Mucosa of stomach (tissue), 1 donor: Measurements from ENCODE around the gene BLMH.

ENCODE experiments used
- H3K27me3 ChIP-seq: one replicate; pipeline ENCODE4 v1.7.0; 2013; ENCODE audit warnings: mild to moderate bottlenecking, low read length; ENCODE audit not compliant: control insufficient read depth, insufficient read depth
- H3K36me3 ChIP-seq: one replicate; pipeline ENCODE4 v1.7.0; 2013; ENCODE audit warnings: low read length; ENCODE audit not compliant: control insufficient read depth, insufficient read depth
- H3K4me1 ChIP-seq: one replicate; pipeline ENCODE4 v1.7.0; 2013; ENCODE audit warnings: mild to moderate bottlenecking, low read length; ENCODE audit not compliant: control insufficient read depth, insufficient read depth
- H3K4me3 ChIP-seq: one replicate; pipeline ENCODE4 v1.7.0; 2013; ENCODE audit warnings: low read length
- H3K9ac ChIP-seq: one replicate; pipeline ENCODE4 v1.7.0; 2013; ENCODE audit warnings: mild to moderate bottlenecking, low read length, moderate library complexity
- H3K9me3 ChIP-seq: one replicate; pipeline ENCODE4 v1.7.0; 2013; ENCODE audit warnings: mild to moderate bottlenecking, low read length, moderate library complexity; ENCODE audit not compliant: control insufficient read depth
- donor health status: Pancreatic carcinoma.

BLMH gene

DNA sequence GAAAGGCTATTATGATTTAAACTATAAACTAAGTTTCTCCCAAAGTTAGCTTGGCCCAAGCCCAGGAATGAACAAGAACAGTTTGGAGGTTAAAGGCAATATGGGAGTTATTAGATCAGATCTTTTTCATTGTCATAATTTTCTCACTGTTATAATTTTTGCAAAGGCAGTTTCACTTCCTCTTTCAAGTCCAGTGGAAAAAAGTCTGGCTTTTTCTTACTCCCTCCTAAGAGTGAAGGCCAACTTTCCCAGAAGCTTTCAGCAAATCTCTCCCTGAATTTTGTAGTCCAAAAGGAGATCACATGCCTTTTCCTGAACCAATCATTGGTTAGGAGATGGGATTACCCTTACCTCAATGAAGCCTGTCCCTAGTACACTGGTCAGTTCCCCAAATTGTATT is 9.1 kb upstream of the BLMH start:
- H3K27me3 ChIP-seq = no peaks in the 10 kb centered on the region
- no peaks in the 10 kb centered on the region for H3K9me3 ChIP-seq
- no peak overlapping the region for H3K9ac ChIP-seq
- no peak overlapping the region for H3K4me3 ChIP-seq
- no peaks in the 10 kb centered on the region for H3K36me3 ChIP-seq
- H3K4me1 ChIP-seq = no peaks in the 10 kb centered on the region

DNA sequence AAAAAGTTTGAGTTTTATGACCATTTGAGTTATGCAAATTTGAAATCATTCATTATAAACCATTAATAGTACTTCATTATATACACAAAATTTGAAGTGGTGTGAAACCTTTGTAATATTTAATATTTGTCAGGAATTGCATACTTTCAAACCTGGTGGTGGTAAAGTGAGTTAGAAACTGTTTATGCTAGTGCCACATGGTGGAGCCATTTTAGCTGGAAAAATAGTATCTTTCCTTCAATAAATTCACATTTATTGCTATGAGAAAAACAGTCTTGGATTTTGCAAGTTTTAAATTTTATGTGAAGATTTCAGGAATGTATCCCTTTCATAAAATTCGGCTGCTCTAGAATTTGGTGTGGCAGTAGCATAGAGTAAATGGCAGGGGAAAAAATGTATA is 7.3 kb upstream of the BLMH start:
- Histone ChIP-seq H3K36me3 (no peaks in the 10 kb centered on the region), H3K4me1 (no peaks in the 10 kb centered on the region), H3K9me3 (no peaks in the 10 kb centered on the region), H3K9ac (no peak overlapping the region), H3K27me3 (no peaks in the 10 kb centered on the region), H3K4me3 (no peak overlapping the region)

DNA sequence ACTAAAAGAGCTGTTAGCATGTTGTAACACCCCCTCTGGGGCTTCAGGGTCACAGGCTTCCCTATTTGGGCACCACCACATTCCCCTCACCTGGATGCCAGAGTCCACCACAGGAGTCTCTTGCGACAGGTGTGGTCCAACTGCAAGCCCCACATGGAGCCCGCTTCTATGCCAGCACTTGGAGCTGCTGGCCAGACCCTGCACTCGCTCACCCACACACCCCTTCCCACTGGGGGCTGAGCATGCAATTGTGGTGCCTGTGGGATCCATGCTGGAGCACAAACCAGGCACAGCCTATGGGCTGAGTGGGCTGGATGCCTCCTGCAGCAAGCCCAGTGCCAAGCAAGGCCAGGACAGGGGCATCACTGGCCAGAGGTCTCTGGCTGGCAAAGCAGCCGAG is 6.0 kb upstream of the BLMH start:
- Histone ChIP-seq H3K27me3 (no peaks in the 10 kb centered on the region), H3K36me3 (no peaks in the 10 kb centered on the region), H3K4me1 (no peaks in the 10 kb centered on the region), H3K9ac (no peak overlapping the region), H3K4me3 (no peak overlapping the region), H3K9me3 (no peaks in the 10 kb centered on the region)

DNA sequence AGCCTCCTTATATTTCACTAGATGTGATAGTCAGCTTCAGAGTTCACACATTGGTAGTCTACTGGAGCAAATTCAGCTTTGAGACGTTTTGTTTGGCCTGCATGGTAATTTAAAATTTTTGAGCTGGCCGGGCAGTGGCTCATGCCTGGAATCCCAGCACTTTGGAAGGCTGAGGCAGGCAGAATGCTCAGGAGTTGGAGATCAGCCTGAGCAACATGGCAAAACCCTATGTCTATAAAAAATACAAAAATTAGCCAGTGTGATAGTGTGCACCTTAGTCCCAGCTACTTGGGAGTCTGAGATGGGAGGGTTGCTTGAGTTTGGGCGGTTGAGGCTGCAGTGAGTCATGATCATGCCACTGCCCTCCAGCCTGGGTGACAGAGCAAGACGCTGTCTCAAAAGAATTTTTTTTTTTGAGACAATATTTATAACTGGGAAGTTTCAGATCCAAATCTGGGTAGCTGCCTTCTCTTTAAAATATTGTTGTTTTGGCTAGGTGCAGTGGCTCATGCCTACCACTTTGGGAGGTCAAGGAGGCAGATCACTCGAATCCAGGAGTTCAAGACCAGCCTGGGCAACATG is 4.8 kb upstream of the BLMH start:
- H3K9me3 ChIP-seq = no peaks in the 10 kb centered on the region

DNA sequence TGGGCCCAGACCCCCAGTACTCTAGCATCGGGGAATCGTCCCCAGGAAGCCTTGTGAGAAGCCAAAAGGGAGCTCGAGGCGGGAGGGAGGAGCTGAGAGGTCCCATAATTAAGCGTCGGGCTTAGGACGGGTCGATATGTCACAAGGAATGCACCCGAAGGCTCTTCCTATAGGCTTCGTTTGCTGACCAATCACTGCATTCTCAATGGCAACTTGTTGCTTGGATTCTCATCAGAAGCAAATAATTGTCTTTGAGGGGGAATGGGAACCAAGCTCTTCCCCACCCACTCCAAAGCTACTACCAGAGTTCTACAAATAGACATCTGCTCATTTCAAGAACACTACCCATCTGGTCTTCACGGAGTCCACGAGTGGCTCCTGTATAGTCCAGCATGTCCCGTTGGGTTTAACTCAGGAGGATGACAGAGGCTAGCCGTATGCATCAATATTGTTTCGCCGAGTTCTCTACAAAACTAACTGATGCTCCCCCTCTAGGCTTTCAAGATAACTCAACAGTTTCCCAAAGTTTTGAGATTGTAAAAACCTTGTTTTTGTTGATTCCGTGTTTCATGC is 628 bp upstream of the BLMH start:
- no peaks in the 10 kb centered on the region for H3K36me3 ChIP-seq
- H3K4me3 ChIP-seq = peak overlapping the region; percentile 44
- H3K27me3 ChIP-seq = peaks cover 5% of the 10 kb centered on the region
- H3K9me3 ChIP-seq = no peaks in the 10 kb centered on the region
- H3K4me1 ChIP-seq = no peaks in the 10 kb centered on the region
- peak overlapping the region; percentile 71 for H3K9ac ChIP-seq

More for the DNA sequence above, 4.8 kb upstream of the BLMH start:
- no peak overlapping the region for H3K9ac ChIP-seq
- H3K36me3 ChIP-seq = no peaks in the 10 kb centered on the region
- H3K4me3 ChIP-seq = no peak overlapping the region
- peaks cover 5% of the 10 kb centered on the region for H3K27me3 ChIP-seq
- no peaks in the 10 kb centered on the region for H3K4me1 ChIP-seq

DNA sequence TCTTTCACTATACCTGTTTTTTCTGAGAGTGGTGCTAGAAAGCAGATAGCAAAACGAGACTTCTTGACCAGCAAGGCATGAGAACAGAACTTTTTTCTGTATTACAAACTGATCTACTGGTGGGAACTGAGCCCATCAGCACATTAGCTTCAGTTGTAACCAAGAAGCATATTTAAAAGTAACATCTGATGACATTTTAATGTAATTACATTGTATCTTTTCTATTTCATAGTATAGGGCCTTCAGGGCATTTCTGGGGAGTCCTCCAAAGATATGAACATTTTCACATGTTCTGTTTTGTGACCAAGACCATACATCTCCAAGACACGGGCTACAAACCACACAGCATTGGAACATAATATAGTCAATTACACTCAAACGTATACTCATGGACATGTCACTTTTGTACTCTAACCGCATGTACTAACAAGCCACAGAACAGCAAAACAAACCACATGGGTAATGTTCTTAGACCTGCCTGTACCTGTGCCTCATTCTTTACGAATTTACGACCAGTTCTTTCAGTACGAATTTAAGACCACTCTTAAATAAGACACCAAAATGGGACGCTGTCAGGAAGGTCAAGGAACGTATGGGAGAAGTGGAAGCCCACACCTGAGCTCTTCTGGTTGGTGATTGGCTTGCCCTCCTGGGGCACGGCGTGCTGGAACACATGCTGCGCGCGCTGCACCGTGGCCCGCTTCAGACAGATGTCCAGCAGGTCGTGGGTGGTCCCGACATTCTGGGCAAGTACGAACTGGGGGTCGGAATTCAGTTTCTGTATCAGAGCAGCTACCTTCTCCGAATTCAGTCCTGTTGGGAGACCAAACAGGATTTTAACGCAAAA is 825 bp downstream of the BLMH start:
- no peaks in the 10 kb centered on the region for H3K9me3 ChIP-seq
- peak overlapping the region; percentile 72 for H3K9ac ChIP-seq
- peaks cover 5% of the 10 kb centered on the region for H3K27me3 ChIP-seq
- H3K4me1 ChIP-seq = no peaks in the 10 kb centered on the region
- no peaks in the 10 kb centered on the region for H3K36me3 ChIP-seq
- peak overlapping the region; percentile 71 for H3K4me3 ChIP-seq

DNA sequence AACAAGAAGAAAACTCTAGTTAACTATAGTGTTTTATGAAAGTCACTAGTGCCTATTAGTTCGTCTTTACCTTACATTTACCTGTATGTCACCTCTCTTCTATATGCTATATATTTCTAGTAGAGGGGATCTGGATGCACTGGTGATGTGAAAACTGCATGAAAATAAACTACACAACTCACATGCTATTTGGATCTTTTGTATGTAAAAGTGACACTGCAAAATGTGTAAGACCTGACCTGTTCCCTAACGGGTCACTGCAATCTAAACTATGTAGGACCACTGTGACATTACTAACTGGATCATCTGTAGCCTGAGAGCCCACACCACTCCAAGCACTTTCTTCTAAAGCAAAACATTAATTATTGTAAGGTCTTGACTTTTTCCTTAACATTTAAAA is 1.7 kb downstream of the BLMH start:
- no peaks in the 10 kb centered on the region for H3K9me3 ChIP-seq
- no peak overlapping the region for H3K9ac ChIP-seq
- peaks cover 5% of the 10 kb centered on the region for H3K27me3 ChIP-seq
- H3K4me3 ChIP-seq = no peak overlapping the region
- no peaks in the 10 kb centered on the region for H3K36me3 ChIP-seq
- H3K4me1 ChIP-seq = no peaks in the 10 kb centered on the region

DNA sequence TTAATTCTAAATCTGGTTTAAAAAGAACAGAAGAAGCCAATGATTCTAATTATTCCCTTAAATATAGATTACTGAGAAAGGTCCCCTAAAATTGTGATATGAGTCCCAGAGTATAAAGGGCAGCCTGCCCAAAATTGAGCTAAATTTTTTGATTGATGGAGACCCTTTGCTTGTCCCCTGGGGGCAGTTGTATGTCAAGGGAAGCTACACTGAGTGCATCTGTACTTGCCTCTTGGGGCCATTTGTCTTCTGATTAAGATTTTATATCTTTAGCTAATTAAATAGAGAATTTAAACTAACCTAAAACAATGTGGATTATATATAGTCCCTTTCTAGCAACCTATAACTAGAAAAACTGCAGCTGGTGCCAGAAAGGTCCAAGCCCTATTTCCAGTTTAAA is 12.6 kb downstream of the BLMH start:
- Histone ChIP-seq H3K4me3 (no peak overlapping the region), H3K4me1 (no peaks in the 10 kb centered on the region), H3K27me3 (no peaks in the 10 kb centered on the region), H3K9me3 (no peaks in the 10 kb centered on the region), H3K36me3 (peaks cover 2% of the 10 kb centered on the region), H3K9ac (no peak overlapping the region)

DNA sequence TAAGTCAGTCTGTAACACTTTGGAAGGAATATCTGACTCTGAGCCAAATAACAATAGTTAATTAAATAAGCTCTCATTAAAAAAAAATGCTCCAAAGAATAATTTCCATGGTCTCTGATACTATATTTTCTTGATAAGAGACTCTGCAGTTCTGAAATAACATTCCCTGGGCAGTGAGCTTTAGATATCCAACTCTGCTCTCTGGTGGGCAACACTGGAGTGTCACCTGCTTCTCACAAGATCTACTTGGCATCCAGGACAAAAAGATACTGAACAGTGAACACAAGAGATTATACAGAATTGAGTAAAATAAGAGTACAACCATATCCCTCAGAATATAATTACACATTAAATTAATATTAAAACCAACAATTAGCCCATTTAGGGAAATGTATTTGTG is 13.7 kb downstream of the BLMH start:
- no peaks in the 10 kb centered on the region for H3K27me3 ChIP-seq
- H3K4me3 ChIP-seq = no peak overlapping the region
- H3K4me1 ChIP-seq = no peaks in the 10 kb centered on the region
- H3K9ac ChIP-seq = no peak overlapping the region
- H3K9me3 ChIP-seq = no peaks in the 10 kb centered on the region
- no peaks in the 10 kb centered on the region for H3K36me3 ChIP-seq

DNA sequence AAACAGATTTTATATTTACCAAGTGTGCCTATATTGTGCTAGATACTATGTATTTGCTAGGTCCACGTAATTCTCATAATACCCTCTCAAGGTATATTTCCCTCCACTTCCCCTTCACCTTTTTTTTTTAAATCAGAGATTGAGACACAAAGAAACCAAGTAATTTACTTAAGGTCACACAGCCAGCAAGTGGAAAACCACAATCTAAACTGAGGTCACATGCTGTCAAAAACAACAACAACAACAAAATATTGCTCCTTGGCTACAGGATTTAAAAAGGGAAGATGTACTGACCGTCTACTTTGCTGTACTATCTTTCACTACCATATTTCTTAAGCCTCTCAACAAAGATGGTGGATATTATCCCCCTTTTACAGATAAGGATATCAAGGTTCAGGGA is 15.8 kb downstream of the BLMH start:
- no peaks in the 10 kb centered on the region for H3K36me3 ChIP-seq

DNA sequence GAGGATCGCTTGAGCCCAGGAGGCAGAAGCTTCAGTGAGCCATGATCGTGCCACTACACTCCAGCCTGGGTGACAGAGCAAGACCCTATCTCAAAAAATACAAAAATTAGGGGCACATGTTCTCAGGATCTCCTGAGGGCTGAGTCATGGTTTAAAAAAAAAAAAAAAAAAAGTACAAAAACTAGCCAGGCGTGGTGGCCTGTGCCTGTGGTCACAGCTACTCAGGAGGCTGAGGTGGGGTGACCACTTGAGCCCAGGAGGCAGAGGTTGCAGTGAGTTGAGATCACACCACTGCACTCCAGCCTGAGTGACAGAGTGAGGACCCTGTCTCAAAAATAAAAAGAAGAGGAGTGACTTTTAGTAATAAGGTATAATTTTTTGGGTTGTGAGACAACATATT is 16.9 kb downstream of the BLMH start:
- no peaks in the 10 kb centered on the region for H3K27me3 ChIP-seq

More for the DNA sequence above, 15.8 kb downstream of the BLMH start:
- Histone ChIP-seq H3K9me3 (no peaks in the 10 kb centered on the region), H3K4me1 (no peaks in the 10 kb centered on the region), H3K4me3 (no peak overlapping the region), H3K9ac (no peak overlapping the region), H3K27me3 (no peaks in the 10 kb centered on the region)

DNA sequence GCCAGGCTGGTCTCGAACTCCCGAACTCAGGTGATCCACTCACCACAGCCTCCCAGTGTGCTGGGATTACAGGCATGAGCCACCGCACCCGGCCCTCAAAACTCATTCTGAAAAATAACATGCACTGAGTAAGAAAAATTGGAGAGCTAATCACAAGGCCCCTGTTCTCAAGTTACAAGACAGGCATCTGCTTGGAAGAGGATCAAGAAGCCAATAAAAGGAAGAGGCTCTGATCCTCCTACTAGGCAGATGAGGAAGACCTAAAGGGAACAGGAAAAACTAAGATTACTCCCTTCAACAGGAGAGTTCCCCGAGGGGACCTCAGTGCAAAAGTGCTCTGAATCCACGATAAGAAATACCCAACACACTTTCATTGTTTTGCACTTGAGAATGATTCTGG is 18.4 kb downstream of the BLMH start:
- Histone ChIP-seq H3K4me3 (no peak overlapping the region), H3K4me1 (no peaks in the 10 kb centered on the region), H3K27me3 (no peaks in the 10 kb centered on the region), H3K9ac (no peak overlapping the region), H3K9me3 (no peaks in the 10 kb centered on the region), H3K36me3 (no peaks in the 10 kb centered on the region)

More for the DNA sequence above, 16.9 kb downstream of the BLMH start:
- no peaks in the 10 kb centered on the region for H3K9me3 ChIP-seq
- no peak overlapping the region for H3K4me3 ChIP-seq
- H3K36me3 ChIP-seq = no peaks in the 10 kb centered on the region
- H3K4me1 ChIP-seq = no peaks in the 10 kb centered on the region
- no peak overlapping the region for H3K9ac ChIP-seq
